Activated effector memory CD4-positive, alpha-beta T cell treated with Interleukin-2 at 50 U/mL for 16 hours (primary cell): ENCODE measurements around the gene LGMN.
"Not testable (repeated sequence)": the region's sequence is repeated elsewhere in the genome, so short reads cannot be mapped to it uniquely, and the experiment has no call there.

ENCODE experiments used
- DNase-seq: peaks from one replicate; pipeline ENCODE4 v3.0.0-alpha.2; 2020

LGMN gene

DNA sequence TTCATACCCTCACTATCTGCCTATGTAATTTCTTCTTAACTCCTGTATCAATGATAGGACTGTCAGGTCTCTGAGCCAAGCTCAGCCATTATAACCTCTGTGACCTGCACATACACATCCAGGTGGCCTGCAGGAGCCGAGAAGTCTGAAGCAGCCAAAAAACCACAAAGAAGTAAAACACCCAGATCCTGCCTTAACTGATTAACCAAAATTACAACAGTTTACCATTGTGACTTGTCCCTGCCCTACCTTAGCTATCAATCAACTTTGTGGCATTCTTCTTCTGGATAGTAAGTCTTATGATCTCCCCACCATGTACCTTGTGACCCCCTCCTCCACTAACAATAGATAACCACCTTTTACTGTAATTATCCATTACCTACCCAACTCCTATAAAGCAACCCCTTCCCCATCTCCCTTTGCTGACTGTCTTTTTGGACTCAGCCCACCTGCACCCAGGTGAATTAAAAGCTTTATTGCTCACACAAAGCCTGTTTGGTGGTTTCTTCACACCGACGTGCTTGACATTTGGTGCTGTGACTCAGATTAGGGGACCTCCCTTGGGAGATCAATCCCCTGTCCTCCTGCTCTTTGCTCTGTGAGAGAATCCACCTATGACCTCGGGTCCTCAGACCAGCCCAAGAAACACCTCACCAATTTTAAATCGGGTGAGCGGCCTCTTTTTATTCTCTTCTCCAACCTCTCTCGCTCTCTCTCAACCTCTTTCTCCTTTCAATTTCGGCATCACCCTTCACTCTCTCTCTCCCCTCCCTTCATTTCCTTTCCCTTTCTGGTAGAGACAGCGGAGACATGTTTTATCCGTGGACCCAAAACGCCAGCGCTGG is 11.5 kb upstream of the LGMN start:
- DNase-seq = no peak

DNA sequence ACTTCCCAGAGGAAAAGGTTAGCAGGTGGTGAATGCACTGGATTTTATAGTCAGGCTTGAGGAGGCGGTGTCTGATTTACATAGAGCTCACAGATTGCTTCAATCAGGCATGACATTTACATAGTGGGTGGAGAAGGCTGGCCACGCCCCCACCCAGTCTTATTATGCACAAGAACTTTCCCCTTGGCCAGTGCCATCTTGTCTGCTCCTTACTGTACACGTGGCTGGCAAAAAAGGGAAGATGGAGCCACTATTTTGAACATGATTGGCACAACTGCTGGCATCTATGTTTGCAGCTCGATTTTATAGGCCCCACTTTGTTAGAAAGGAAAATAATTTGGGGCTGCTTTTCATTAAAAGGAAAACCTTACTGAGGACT is 10.9 kb upstream of the LGMN start:
- DNase-seq = no peak

DNA sequence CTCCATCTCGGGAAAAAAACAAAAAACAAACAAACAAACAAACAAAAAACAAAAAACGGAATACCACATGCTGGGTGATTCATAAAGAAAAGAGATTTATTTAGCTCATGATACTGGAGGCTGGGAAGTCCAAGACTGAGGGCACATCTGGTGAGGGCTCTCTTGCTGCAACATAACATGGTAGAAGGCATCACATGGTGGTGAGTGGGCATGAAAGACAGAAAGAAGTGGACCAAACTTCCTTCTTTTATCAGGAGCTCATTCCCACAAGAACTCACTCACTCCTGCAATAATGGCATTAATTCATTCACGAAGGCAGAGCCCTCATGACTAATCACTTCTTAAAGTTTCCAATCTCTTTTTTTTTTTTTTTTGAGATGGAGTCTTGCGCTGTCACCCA is 8.0 kb upstream of the LGMN start:
- no peak for DNase-seq

DNA sequence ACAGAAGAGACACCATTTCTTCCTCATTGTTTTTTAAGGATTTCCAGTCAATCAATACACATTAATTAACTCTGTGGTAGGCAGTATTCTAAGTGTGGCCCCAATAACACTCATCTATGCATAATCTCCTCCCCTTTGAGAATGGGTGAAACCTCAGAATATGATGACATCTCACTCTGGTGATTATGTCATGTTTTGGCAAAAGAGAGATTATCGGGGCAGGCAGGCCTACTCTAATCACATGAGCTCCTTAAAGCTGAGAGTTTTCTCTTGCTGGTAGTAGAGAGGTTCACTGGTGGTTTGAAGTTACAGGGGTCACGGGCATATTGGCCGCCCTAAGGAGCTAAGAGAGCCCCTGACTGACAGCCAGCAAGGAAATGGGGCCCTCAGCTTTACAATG is 7.1 kb upstream of the LGMN start:
- DNase-seq = no peak

DNA sequence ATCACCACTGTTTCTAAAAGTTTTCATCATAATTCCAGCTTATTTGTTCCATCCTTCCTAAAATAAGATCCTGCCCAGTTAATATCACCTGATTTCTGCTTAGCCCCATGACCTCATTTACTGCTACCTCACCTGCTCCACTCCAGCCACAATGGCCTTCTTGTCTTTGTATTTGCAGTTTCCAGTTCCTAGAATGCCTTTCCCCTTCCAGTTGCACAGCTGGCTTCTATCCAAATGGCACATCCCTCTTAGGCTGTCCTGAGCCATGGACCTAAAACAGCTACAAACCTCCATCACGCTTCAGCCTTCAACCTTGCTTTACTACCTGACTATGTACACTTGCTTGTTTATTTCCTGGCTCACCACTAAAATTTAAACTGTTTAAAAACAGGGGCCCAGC is 6.5 kb upstream of the LGMN start:
- no peak for DNase-seq

DNA sequence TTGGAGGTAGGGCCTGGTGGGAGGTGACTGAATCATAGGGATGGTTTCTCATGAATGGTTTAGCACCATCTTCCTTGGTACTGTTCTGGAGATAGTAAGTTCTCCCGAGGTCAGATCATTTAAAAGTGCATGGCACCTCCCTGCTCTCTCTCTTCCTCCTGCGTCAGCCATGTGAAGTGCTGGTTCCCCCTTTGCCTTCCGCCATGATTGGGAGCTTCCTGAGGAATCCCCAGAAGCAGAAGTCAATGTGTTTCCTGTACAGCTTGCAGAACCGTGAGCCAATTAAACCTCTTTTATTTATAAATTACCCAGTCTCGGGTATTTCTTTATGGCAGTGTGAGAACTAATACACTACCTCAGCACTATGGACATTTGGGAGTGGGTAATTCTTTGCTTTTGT is 4.8 kb upstream of the LGMN start:
- DNase-seq = no peak

DNA sequence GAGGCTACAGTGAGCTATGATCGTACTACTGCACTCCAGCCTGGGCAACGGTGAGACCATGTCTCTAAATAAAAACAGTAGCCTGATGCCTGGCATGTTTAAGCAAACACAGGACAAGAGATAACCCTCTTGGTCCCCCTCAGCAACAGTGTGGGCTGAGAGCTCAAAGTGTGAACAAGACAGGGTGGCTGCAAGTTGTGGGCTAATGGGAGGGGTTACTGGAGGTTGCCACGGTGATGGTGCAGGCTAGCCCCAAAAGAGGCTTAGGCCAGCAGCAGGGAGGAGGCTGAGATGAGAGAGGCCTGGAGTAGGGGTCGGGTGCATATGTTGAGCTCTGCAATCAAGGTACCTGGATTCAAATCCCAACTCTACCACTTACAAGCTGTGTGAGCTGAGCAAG is 3.4 kb upstream of the LGMN start:
- no peak for DNase-seq

DNA sequence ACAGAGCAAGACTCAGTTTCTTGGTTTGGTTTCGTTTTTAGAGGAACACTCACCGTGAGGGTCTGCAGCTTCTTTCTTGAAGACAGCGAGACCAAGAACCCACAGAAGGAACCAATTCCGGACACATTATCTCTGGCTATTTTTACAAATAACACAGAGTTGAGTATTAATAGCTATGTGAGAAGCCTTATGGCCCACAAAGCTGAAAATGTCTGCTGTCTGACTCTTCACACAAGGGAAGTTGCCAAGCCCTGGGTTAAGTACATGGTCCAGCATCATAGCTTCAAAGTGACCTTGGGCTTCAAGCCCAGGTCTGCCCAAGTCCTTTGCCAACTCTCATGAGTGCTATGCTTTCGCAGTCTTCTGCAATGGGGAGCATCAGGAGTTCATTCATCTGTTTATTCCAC is 2.6 kb upstream of the LGMN start:
- DNase-seq = no peak

DNA sequence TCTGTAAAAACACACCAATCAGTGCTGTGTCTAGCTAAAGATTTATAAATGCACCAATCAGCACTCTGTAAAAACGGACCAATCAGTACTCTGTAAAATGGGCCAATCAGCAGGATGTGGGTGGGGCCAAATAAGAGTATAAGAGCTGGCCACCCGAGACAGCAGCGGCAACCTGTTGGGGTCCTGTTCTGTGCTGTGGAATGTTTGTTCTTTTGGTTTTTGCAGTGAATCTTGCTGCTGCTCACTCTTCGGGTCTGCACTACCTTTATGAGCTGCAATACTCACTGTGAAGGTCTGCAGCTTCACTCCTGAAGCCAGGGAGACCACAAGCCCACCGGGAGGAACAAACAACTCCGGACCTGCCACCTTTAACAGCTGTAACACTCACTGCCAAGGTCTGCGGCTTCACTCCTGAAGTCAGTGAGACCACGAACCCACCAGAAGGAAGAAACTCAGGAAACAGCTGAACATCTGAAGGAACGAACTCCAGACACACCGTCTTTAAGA is 1.8 kb upstream of the LGMN start:
- not testable (repeated sequence) for DNase-seq

DNA sequence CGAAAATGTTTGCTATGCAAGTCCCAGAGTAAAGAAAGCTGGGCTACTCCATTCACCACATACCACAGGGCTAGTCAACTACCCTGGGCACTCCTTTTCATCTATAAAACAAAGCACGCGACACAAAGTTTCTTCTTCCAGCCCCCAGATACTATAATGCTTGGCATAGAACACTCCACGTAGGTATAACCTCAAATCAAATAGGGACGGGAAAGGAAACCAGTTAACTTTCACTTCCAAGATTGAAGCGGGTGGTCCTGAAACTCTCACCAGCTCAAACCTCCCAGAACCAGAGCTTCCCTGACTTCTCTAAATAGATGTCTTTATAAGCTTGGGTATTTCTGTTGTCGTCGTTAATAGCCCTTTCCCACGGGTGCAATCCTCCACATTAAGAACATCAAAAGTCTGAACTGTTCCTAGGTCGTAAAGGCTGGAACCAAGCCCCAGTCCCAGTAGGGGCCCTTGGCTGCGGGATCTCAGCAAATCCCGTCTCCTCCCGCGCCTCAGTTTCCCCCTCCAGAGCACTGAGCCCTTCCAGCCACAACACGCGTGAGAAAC is 647 bp downstream of the LGMN start:
- no peak for DNase-seq

DNA sequence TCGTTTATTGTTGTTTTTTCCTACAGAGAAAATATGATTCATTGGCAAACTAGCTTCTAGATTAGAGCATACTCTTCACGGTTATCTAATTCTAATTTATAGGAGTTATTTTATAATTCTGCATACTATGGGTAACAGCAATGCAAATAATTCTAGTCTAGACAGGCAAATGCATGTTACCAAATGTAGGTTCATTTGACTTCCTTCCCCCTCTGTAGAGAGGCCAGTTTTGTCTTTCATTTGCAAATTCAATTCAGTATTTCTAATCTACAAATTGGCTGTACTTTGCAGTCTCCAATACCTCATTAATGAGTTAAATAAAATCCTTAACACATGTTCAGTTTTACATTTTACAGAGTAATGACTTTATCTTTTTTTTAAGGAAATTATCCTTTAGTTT is 4.2 kb downstream of the LGMN start:
- DNase-seq = no peak

DNA sequence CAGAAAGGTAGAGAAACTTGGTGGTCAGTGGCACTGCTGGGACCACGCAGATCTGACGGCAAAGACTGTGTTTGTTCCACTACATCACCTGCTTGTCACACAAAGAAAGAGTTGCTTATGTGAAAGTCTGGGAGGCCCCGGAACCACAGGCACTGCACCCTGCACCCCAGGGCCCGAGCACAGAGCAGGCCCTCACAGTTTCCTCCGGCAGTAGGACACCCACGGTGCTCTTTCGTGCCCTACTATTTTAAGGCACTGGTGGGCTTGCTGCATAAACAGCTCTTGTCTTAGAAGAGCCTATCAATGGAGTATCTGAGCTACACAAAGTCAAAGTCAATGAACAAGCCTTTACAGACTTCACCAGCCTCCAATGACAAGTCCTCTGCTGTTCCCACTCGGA is 8.0 kb downstream of the LGMN start:
- no peak for DNase-seq

DNA sequence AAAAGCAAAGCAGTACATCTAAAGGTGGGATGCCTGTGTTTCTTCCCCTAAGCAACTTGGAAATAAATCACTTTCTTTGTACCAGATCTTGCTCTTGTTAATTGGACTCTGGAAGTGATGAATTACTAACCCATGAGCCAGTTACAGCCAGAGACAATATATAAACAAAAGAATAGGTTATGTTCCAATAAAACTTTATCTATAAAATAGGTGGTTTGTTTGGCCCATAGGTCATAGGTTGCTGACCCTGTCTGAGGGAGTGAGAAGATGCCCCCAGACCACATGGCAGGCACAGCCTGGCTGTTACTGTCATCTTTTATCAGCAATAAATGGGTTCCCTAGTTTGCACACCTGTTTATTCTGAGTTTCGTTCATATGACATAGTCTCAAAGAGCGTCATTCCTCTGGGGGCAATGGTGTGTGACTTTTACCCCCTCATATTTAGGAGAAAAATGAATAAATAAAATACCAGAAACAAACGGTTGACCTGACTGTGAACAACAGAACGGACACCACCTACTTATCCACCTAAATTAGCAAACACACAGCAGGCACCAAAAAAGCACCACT is 10.7 kb downstream of the LGMN start:
- DNase-seq = no peak

DNA sequence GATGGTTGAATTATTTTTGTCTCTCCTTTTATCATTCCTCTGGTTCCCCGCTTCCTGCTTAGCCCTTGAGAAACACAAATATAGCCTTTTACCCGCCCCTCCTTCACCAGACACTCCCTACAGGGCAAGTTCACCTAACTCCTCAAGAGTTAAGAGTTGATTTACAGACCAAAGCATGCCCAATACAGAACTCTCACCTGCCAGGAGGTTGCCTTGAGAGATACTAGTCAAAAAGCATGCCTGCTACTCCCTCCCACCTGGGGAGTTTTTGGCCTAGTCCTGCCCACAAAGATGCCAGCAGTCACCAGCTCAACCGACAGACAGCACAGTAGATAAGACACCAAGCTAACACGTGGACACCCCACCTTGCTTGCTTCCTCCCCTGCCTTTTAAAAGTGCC is 11.2 kb downstream of the LGMN start:
- DNase-seq = no peak

DNA sequence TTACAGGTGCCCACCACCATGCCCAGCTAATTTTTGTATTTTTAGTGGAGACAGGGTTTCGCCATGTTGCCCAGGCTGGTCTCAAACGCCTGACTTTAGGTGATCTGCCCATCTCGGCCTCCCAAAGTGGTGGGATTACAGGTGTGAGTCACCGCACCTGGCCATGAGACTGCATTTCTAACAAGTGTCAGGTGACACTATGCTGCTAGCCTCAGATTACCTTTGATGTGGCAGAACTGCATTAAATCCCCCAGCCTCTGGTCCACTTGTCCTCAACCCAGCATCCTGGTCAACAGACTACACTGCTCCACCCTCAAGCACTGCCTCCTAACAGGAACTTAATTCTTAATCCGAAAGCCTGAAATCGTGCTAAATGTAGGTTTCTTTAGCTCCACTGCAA is 13.1 kb downstream of the LGMN start:
- DNase-seq = no peak

DNA sequence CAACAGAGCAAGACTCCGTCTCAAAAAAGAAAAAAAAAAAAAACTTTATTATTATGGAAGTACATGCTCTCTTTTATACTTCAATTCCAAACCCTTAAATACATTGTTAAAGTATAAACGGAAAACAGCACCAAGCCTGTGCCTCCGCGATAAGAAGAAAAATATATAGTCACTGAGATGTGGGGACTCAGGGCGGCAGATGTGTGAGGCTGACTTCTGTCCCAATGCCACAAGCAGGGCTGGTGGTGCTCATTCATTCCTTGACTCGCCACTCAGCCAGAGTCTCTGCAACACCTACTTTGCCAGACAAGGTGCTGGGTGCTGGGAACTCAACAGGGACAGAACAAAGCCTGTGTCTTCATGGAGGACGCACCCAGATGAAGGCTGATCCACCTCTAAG is 13.8 kb downstream of the LGMN start:
- DNase-seq = no peak

DNA sequence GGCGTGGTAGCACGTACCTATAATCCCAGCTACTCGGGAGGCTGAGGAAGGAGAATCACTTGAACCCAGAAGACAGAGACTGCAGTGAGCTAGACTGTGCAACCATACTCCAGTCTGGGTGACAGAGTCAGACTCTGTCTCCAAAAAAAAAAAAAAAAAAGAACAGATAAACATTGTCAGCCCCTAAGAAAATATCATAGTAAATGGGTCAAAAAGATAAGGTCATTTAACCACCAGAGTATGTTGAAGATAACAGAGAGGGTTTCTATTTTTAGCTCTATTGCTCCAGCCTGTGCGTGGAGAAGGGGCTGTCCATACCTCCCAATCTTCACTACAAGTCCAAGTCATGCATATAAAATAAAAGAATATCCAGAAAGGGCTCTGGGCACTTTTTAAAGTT is 15.4 kb downstream of the LGMN start:
- DNase-seq = no peak

DNA sequence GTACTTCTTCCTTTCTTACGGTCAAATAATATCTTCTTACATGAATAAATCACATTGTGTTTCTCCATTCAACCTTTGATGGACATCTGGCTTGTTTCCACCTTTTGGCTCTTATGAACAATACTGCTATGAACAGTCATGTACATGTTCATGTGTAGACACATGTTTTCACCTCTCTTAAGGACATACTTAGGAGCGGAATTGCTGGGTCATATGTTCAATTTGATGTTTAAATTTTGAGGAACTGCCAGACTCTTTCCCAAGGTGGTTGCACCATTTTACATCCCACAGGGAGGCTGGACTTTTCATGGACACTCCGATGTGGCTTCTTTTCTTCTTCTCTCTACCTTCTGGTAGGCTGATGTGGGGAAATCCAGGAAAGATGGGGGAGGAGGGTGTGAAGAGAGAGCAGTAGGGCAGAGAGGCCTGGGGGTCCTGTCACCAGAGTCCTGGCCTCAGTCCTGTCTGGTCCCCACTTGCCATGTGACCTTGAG is 16.8 kb downstream of the LGMN start:
- DNase-seq = no peak

DNA sequence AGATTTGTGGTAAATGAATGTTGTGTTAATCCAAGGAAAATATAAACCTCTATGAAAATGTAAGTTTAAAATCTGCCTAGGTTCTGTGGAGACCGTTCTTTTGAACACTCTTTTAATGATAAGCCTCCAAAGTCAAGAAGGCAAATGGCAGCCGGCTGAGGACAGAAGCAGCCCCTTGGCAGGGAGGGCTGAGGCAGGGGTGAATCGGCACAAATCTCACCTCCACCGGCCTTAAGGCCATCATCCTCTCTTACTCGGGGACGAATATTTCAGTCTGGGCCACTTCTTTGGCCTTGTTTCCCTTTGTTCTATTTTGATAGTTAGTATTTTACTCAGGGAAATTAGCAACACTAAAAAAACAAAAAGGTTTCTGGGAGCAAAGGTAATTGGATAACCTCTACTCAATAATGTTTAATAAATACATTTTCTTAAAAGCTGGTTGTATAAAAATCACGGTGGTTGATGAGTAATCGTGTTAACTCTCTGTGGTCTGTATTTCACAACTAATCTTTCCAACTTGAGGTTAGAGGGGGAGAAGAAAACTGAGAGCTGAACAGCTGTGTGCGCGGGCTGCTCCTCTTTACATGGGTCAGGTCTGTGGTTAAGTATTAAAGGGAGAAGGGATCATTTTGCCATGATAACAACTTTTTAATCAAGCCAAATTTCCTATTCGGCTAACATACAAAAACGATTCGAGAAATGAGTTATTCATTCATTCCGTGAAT is 18.6 kb downstream of the LGMN start:
- no peak for DNase-seq

DNA sequence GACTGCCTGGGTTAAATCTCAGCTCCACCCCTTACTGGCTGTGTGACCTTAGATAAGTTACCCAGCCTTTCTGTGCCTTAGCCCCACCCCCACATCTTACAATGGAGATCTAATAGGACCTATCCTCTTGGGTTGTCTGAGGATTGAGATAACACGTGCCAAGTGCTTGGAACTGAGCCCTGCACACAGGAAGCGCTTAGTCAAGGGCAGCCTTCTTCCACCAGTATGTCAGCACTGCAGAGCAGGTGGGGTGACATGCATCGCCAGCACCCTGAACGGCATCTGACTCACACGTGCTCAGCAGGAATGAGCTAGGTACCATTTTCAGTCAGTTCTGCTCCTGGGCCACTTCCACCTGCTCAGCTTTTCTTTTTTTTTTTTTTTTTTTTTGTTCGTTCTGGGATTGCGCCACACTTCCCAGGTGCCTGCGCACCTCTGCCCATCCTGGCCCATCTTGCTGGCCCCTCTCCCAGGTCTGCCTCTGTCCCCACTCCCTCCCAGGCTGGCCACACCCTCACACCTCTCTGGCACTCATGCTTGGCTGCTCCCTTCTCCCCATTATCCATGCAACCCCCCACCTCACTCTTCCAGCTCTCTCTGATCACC is 19.6 kb downstream of the LGMN start:
- no peak for DNase-seq

DNA sequence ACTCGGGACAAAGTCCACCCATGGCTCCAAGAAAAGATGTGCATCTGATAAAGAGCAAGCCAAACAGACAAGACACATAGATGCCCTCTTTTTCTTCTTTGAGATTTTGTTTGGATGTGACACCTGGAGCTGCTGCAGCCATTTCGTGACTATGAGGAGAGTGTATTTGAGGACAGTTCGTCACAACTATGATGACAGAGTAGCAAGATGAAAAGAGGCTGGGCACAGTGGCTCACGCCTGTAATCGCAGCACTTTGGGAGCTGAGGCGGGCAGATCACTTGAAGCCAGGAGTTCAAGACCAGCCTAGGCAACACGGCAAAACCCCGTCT is 21.5 kb downstream of the LGMN start:
- DNase-seq = no peak

DNA sequence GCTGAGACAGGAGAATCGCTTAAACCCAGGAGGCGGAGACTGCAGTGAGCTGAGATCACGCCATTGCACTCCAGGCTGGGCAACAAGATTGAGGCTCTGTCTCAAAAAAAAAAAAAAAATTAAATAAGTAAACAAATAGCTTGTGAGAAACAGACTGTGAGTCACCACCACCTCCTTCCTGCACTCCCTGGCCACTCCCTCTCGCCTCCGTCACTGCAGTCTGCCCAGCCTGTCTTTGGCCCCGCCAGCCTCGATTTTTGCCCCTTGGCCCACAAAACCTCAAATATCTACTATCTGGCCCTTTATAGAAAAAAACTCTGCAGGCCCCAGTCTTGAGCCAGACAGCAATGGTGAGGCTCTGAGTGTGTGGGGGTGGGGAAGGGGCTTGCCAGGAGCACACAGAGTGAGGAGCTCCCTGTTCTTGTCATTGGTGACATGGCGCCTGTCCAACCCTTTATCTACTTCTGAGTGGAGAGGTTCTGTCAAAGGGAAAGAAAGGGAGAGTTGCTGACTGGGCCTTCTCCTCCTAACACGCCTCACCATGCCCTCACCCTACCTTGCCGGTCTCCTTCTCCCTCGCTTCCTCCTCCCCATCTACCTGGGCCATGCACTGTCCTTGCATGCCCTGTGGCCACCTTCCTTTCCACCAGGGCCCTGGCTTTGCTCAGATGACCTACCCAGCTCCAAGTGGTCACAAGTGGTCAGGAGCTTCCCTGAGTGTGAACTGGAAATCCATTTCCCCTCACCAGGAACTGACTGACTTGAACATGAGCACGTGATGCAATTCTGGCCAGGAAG is 22.1 kb downstream of the LGMN start:
- DNase-seq = peak; percentile 22
